ENCODE results near the gene ZNF516.

The ZNF516 gene

GRCh38 chr18:76380791-76381405 lies 114.1 kb downstream of the ZNF516 start:
- DNase-seq (ENCODE audit: low spot score): peak; percentile 17

DNA sequence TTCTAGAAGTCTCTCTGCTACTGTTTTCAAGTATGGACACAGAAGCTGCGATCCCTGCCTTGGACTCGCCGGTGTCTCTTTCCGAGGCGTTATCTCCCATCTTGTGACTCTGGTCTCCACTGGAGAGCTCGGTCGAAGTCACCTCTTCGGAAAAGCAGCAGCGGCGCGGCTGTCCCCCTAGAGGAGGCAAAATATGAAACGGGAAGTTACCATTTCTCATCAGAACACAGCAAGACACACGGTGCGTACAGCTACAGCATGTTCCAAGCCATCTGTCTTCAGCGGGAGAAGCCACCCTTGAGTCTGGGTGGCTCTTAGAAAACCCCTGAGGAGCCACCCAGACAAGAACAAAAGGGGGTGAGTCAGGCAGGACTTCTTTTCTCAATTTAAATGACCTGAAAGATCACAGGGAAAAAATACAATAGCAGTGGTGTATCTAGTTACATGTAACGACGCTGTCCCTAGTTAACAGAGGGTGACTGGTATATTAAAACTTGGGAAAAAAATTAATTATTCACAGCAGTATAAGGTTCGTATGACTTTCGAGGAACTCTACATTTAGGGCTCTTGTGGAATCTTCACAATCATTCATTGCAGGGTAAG lies 114.8 kb downstream of the ZNF516 start:
- DNase-seq (ENCODE audit: low spot score): no peak

DNA sequence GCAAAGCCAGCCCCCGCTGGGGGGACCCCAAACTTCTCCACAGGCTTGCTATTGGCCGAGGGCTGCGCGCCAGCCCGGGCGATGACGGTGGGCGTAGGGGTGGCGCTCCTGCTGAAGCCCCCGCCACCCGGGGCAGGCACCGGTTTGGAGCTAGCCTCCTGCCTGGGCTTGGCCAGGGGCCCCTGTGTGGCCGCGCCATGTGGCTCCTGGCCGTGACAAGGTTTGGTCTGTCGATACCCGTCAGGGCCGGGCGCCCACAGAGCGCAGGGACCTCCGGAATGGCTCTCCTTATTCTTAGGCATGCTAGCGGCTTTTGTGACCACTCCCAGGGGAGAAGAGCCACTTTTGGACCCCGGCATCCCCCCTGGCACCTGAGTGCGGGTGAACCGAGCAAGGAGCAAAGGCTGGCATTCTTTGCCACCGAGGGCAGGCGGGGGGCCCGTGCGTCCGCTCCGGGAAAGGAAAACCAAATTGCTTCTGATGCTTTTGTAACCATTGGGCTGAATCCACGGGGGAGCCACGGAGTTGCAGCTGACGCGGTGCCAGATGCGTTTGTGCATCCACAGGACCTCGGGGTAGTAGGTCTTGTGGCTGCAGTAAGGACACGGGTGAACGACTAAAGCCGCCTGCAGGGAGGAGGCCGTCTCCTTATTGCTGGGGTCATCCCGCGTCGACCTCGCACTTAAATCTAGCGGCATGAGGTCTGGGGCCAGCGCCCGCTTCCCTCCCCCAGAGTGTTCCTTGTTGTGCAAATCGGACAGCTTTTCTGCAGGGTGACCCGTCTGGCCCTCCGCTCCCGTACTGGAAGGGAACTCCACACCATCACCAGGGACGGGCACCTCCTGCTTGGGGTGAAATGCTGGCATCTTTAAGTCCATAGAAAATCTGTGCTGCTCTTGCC lies 115.6 kb downstream of the ZNF516 start:
- DNase-seq (ENCODE audit: low spot score): no peak

DNA sequence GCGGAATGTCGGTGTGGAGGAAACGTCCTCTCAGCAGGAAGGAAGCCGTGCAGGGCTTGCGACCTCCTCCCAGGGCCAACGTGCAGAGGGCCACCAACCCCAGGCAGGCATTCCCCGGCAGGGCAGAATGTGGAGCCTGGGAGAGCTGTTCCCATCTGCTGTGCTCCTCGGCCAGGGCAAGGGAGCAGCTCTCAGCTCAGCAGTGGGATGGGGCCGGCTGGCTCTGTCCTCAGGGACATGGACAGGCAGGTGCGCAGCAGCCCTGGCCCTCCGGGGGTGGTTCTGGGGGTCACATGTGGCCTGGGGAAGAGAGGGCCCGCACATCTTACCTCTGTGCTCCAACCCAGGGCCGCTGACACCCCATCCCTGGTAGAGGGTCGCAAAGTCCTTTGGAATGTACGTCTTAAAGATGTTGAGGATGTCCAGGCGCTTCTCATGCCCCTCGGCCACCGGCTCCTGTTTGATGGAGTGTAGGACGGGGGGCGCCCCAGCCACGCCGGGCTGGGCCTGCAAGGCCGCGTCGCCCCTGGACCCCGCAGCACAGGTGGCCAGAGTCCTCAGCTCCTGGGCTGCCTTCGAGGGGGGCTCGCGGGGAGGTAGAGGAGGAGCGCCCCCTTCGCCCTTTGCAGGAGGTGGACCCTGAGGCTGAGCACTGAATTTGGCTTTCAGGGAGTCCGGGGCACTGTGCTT lies 116.4 kb downstream of the ZNF516 start:
- DNase-seq (ENCODE audit: low spot score): no peak

DNA sequence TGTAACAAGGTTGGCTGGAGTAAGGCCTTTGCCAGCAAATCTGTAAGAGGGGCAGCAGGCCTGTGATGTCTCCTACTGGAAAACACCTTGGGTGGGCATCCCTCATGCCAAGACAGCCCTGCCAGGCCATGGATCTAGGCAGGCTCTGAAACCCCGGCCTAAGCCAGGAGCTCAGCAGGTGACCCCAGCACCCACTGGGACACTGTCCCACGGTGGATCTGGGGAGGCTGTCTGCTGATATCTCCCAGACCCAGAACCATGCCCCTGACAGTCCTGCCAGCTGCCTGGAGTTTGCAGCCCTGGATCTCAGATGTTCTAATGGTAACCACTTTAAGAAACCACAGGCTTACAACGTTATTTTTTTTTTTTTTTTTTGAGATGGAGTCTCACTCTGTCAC lies 117.7 kb downstream of the ZNF516 start:
- no peak for DNase-seq (ENCODE audit: low spot score)

- no peak for DNase-seq (ENCODE audit: low spot score)
These were observed 118.2 kb downstream of the ZNF516 start for GRCh38 chr18:76376668-76377358.

DNA sequence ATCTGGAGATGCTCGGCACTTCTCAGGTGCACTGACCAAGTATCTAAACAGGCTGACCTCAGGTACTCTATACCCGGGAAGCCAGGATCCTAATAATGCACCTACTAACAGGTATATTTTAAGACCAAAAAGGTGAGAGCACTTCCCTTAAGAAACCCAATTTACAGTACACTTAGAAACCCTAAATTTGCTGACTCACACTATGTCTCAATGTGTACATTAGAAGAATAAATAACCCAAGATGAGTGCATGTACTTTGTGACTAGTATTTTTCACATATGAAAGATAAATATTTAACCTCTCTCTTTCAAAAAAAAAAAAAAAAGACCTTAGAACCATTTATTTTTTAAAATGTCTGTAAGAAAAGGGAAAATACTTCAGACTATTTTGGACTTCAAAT lies 118.8 kb downstream of the ZNF516 start:
- no peak for DNase-seq (ENCODE audit: low spot score)

DNA sequence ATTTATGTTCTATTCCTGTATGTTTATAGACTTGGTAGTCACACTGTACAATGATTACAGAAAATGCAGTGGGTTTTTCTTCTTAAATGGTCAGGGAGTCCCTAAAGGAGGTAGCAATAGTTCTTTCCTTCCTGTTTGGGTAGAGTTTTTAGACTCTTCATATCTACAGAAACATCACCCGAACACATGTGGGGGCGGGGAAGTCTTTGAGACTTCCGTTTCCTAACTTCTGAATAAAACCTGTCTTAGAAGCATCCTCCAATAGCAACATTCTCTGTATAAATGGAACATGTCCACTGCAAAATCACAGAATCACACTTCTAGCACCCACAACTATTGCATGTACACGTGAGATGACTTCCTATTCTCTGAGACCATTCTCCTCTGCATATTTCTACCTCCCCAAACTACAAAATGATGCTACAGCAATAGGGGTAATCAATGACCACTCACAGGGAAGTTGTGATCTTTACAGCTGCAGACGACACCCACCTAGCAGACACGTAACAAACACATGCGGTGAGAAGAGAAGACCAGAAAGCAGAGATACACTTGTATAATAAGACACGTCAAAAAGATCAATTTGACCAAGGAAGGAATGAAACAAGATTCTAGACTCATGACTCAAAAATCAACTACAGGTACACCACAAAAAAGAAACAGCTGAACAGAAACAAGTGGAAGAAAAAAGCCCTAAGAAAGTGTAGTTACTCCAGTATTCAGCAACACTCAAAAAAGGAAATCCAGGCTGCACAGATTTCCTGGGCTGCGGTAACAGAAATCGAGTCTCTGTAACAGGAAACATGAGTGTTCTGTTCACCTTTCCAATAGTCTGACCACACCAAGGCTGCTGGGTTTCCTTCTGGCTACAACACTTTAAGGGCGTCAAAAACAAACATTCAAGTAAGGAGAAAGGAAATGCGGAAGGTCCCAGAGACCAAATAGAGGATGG lies 120.4 kb downstream of the ZNF516 start:
- no peak for DNase-seq (ENCODE audit: low spot score)

DNA sequence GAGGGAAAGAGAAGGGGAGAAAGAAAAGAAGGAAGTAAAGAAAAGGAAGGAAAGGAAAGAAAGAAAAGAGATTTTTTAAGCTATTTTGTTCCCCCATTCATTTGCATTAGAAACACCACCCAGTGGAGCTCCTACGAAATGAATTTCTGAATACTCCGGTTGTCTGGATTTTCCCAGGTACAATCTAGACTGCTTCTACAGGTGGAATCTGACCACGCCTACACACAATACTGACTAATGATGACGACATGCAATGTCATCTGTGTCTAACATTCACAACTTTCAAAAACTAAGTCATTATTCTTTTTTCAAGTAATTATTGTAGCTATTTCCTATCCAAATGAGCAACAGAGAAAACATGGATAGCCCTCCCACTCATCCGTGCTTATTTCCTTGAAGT lies 121.7 kb downstream of the ZNF516 start:
- no peak for DNase-seq (ENCODE audit: low spot score)

GRCh38 chr18:76371301-76372203 lies 123.5 kb downstream of the ZNF516 start:
- DNase-seq (ENCODE audit: low spot score): no peak

DNA sequence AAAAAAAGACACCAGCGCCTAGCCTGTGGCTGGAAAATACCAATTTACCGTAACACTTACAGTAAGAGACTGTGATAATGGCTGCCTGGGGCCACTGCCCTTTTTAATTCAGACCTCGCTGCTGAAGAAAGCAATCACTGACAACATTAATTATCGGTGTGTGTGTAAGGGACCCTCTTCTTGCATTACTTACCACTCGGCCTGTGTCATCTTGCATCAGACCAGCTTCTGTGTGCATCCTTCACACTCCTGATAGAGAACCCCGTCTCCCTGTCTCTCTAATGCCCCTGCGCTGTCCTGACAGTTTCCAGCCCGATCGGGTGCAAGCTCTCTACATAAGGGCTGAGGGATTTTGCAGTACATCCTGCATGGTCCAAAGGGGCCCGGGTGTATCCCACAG lies 124.4 kb downstream of the ZNF516 start:
- no peak for DNase-seq (ENCODE audit: low spot score)

GRCh38 chr18:76370201-76370600 lies 124.8 kb downstream of the ZNF516 start:
- no peak for DNase-seq (ENCODE audit: low spot score)

- DNase-seq (ENCODE audit: low spot score): no peak
These were observed 125.3 kb downstream of the ZNF516 start for GRCh38 chr18:76369791-76370190.

GRCh38 chr18:76368976-76369375 lies 126.1 kb downstream of the ZNF516 start:
- DNase-seq (ENCODE audit: low spot score): no peak

DNA sequence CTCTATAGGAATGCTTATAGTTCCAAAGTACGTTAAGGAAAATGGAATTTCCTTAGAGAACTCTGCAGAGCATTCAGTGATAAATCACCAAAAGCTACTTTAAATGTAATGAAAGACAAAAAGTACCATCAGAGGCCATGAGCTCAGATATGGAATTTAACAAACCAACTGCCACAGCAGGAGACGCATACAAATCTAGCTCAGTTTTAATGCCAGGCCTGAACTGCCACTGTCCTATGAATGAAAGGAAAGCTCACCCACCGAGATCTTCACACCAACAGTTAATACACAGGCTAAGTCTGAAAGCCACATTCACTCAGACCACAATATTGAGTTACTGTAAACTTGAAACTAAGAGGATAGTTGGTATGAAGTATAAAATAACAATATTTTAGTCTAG lies 126.8 kb downstream of the ZNF516 start:
- no peak for DNase-seq (ENCODE audit: low spot score)

GRCh38 chr18:76367168-76368125 lies 127.6 kb downstream of the ZNF516 start:
- DNase-seq (ENCODE audit: low spot score): no peak

GRCh38 chr18:76365561-76365960 lies 129.5 kb downstream of the ZNF516 start:
- DNase-seq (ENCODE audit: low spot score): no peak

Data from germinal center (tissue), 1 donor.